Sigmoid colon (tissue), 3 donors: ENCODE results near the gene CAMTA1.

Experiments
- CTCF ChIP-seq, 4 experiments: fragments of 450-650 bp in 3 of 4; fragments of 200-600 bp in 1 of 4; IDR thresholded peaks; one replicate each; pipeline ENCODE4 v1.5.1; 2016 to 2019; ENCODE audit warnings: antibody characterized with exemption in 4 of 4, mild to moderate bottlenecking in 3 of 4, moderate library complexity in 2 of 4
- POLR2A ChIP-seq, 2 donors: fragments of 450-650 bp; IDR thresholded peaks; one replicate each; pipeline ENCODE4 v1.6.1; 2016; ENCODE audit warnings: antibody characterized with exemption in 2 of 2, mild to moderate bottlenecking in 2 of 2, moderate library complexity in 2 of 2

GRCh38 chr1:7813677-7814373 is 1028.6 kb downstream of the CAMTA1 start:
- no peak for TF ChIP-seq CTCF (IDR thresholded peaks at IDR 0.05)
- no peak for TF ChIP-seq POLR2A (IDR thresholded peaks at IDR 0.05)
